ENCODE data around the gene HERC6. TPM values are rescaled to one million over a fixed set of nuclear protein-coding genes. Genes with fewer than 3 reads are reported as not detected.
"Not testable (repeated sequence)": the region's sequence is repeated elsewhere in the genome, so short reads cannot be mapped to it uniquely, and the experiment has no call there.

The HERC6 gene
- total RNA-seq, 5 donors from 2014 or later (not counting 1 experiment from before 2014, with no cell fraction given): 13.9 to 25.2 (median 19.7) TPM

GRCh38 chr4:88360256-88360655, 18.4 kb upstream of the HERC6 start:
- ChIA-PET CTCF (interaction anchor here in 1 of 2 donors (0.6 kb wide), 1 partner anchor 146 kb away, joined by 3 read pairs; no protein-coding TSS in a partner anchor), POLR2A (no interaction called here)
- H3K27ac Mint-ChIP-seq: no peak overlapping the region
- Histone ChIP-seq H3K36me3 (ENCODE audit: control insufficient read depth in 2 of 2, extremely low read depth in 1 of 2, insufficient read depth in 1 of 2, low read length in 1 of 2) (no peaks in the 10 kb centered on the region), H3K27ac (ENCODE audit: low read length) (no peak overlapping the region), H3K27me3 (replicated peaks in 1 of 2; ENCODE audit: control insufficient read depth in 2 of 2, extremely low read depth in 1 of 2, insufficient read depth in 2 of 2, low read length in 1 of 2) (peaks cover 0 to 10% of the 10 kb centered on the region in 2 experiments), H3K9me3 (no peaks in the 10 kb centered on the region), H3K4me1 (ENCODE audit: control insufficient read depth in 1 of 2, extremely low read depth in 1 of 2, insufficient read depth in 2 of 2, low read length in 2 of 2) (no peaks in the 10 kb centered on the region), H3K4me3 (ENCODE audit: control insufficient read depth in 1 of 2, extremely low read depth in 1 of 2, low read length in 1 of 2) (no peak overlapping the region)
- H3K36me3 Mint-ChIP-seq: peaks cover 3% of the 10 kb centered on the region
- H3K4me1 Mint-ChIP-seq: no peaks in the 10 kb centered on the region
- H3K27me3 Mint-ChIP-seq: peaks cover 0 to 2% of the 10 kb centered on the region in 2 donors
- peaks cover 6 to 10% (median 8%) of the 10 kb centered on the region in 3 donors for H3K9me3 Mint-ChIP-seq
- 30% methylated on average over 2 of the region's 7 CpGs for WGBS (ENCODE audit: insufficient coverage)
- ATAC-seq (replicated peaks in 1 of 4) (no peak), DNase-seq (no peak)
- H3K4me3 Mint-ChIP-seq: no peak overlapping the region

- Histone ChIP-seq H3K4me3 (ENCODE audit: control insufficient read depth in 1 of 2, extremely low read depth in 1 of 2, low read length in 1 of 2) (no peak overlapping the region), H3K36me3 (ENCODE audit: control insufficient read depth in 2 of 2, extremely low read depth in 1 of 2, insufficient read depth in 1 of 2, low read length in 1 of 2) (no peaks in the 10 kb centered on the region), H3K4me1 (ENCODE audit: control insufficient read depth in 1 of 2, extremely low read depth in 1 of 2, insufficient read depth in 2 of 2, low read length in 2 of 2) (no peaks in the 10 kb centered on the region), H3K27me3 (replicated peaks in 1 of 2; ENCODE audit: control insufficient read depth in 2 of 2, extremely low read depth in 1 of 2, insufficient read depth in 2 of 2, low read length in 1 of 2) (peaks cover 0 to 10% of the 10 kb centered on the region in 2 experiments), H3K9me3 (no peaks in the 10 kb centered on the region), H3K27ac (ENCODE audit: low read length) (no peak overlapping the region)
- POLR2A ChIA-PET: no interaction called here
- Mint-ChIP-seq H3K4me3 (no peak overlapping the region), H3K9me3 (peaks cover 6 to 10% (median 8%) of the 10 kb centered on the region in 3 donors), H3K36me3 (peaks cover 3% of the 10 kb centered on the region), H3K4me1 (no peaks in the 10 kb centered on the region), H3K27me3 (peaks cover 0 to 2% of the 10 kb centered on the region in 2 donors), H3K27ac (no peak overlapping the region)
- DNase-seq (no peak), ATAC-seq (replicated peaks in 1 of 4) (no peak)
- CTCF ChIA-PET: no interaction called here
- WGBS (ENCODE audit: insufficient coverage): 97% methylated on average over 13 of the region's 16 CpGs
Measured at GRCh38 chr4:88360791-88361190, 17.9 kb upstream of the HERC6 start.

- ATAC-seq (replicated peaks in 1 of 4); H3K36me3 ChIP-seq (ENCODE audit: control insufficient read depth in 2 of 2, extremely low read depth in 1 of 2, insufficient read depth in 1 of 2, low read length in 1 of 2); H3K27ac ChIP-seq (ENCODE audit: low read length); DNase-seq; POLR2A ChIA-PET; H3K36me3 Mint-ChIP-seq; H3K9me3 ChIP-seq; H3K27me3 Mint-ChIP-seq; H3K27me3 ChIP-seq (replicated peaks in 1 of 2; ENCODE audit: control insufficient read depth in 2 of 2, extremely low read depth in 1 of 2, insufficient read depth in 2 of 2, low read length in 1 of 2); H3K4me3 Mint-ChIP-seq; H3K4me3 ChIP-seq (ENCODE audit: control insufficient read depth in 1 of 2, extremely low read depth in 1 of 2, low read length in 1 of 2); H3K4me1 Mint-ChIP-seq; H3K27ac Mint-ChIP-seq; H3K4me1 ChIP-seq (ENCODE audit: control insufficient read depth in 1 of 2, extremely low read depth in 1 of 2, insufficient read depth in 2 of 2, low read length in 2 of 2): not testable (repeated sequence)
- CTCF ChIA-PET: interaction anchor here in 1 of 2 donors (0.6 kb wide), 1 partner anchor 44 kb away, joined by 3 read pairs; no protein-coding TSS in a partner anchor
- peaks cover 6 to 10% (median 8%) of the 10 kb centered on the region in 3 donors for H3K9me3 Mint-ChIP-seq
- WGBS (ENCODE audit: insufficient coverage): 93% methylated on average over 9 of the region's 18 CpGs
Measured at GRCh38 chr4:88361217-88361773, 17.4 kb upstream of the HERC6 start.

- no peak overlapping the region for H3K27ac ChIP-seq (ENCODE audit: low read length)
- no peaks in the 10 kb centered on the region for H3K27me3 ChIP-seq (replicated peaks in 1 of 2; ENCODE audit: control insufficient read depth in 2 of 2, extremely low read depth in 1 of 2, insufficient read depth in 2 of 2, low read length in 1 of 2)
- H3K27me3 Mint-ChIP-seq: peaks cover 2 to 7% of the 10 kb centered on the region in 2 donors
- no CpG with 5 or more reads among the region's 2 CpGs for whole genome bisulfite sequencing (ENCODE audit: insufficient coverage)
- no peak overlapping the region for H3K4me3 Mint-ChIP-seq
- H3K9me3 ChIP-seq: no peaks in the 10 kb centered on the region
- H3K4me1 Mint-ChIP-seq: no peaks in the 10 kb centered on the region
- ChIA-PET POLR2A (interaction anchor here in 1 of 2 donors (0.6 kb wide), 1 partner anchor 561 kb away, joined by 3 read pairs; no protein-coding TSS in a partner anchor), CTCF (no interaction called here)
- ATAC-seq (replicated peaks in 1 of 4): no peak
- H3K36me3 Mint-ChIP-seq: no peaks in the 10 kb centered on the region
- DNase-seq: no peak
- no peak overlapping the region for H3K4me3 ChIP-seq (ENCODE audit: control insufficient read depth in 1 of 2, extremely low read depth in 1 of 2, low read length in 1 of 2)
- peaks cover 6 to 8% (median 6%) of the 10 kb centered on the region in 3 donors for H3K9me3 Mint-ChIP-seq
- no peak overlapping the region for H3K27ac Mint-ChIP-seq
- no peaks in the 10 kb centered on the region for H3K4me1 ChIP-seq (ENCODE audit: control insufficient read depth in 1 of 2, extremely low read depth in 1 of 2, insufficient read depth in 2 of 2, low read length in 2 of 2)
- H3K36me3 ChIP-seq (ENCODE audit: control insufficient read depth in 2 of 2, extremely low read depth in 1 of 2, insufficient read depth in 1 of 2, low read length in 1 of 2): no peaks in the 10 kb centered on the region
Measured at GRCh38 chr4:88366460-88366859, 12.2 kb upstream of the HERC6 start.

- no peak overlapping the region for H3K27ac ChIP-seq (ENCODE audit: low read length)
- Mint-ChIP-seq H3K4me1 (no peaks in the 10 kb centered on the region), H3K27me3 (peaks cover 0 to 7% of the 10 kb centered on the region in 2 donors), H3K36me3 (no peaks in the 10 kb centered on the region), H3K4me3 (no peak overlapping the region), H3K27ac (no peak overlapping the region), H3K9me3 (peaks cover 6 to 8% (median 6%) of the 10 kb centered on the region in 3 donors)
- ChIA-PET CTCF (interaction anchor here in 1 of 2 donors (0.7 kb wide), 1 partner anchor 148 kb away, joined by 3 read pairs; no protein-coding TSS in a partner anchor), POLR2A (no interaction called here)
- DNase-seq (no peak), ATAC-seq (replicated peaks in 1 of 4) (no peak)
- no peaks in the 10 kb centered on the region for H3K36me3 ChIP-seq (ENCODE audit: control insufficient read depth in 2 of 2, extremely low read depth in 1 of 2, insufficient read depth in 1 of 2, low read length in 1 of 2)
- no peaks in the 10 kb centered on the region for H3K27me3 ChIP-seq (replicated peaks in 1 of 2; ENCODE audit: control insufficient read depth in 2 of 2, extremely low read depth in 1 of 2, insufficient read depth in 2 of 2, low read length in 1 of 2)
- H3K9me3 ChIP-seq: no peaks in the 10 kb centered on the region
- WGBS (ENCODE audit: insufficient coverage): no CpG with 5 or more reads among the region's 5 CpGs
- H3K4me1 ChIP-seq (ENCODE audit: control insufficient read depth in 1 of 2, extremely low read depth in 1 of 2, insufficient read depth in 2 of 2, low read length in 2 of 2): no peaks in the 10 kb centered on the region
- H3K4me3 ChIP-seq (ENCODE audit: control insufficient read depth in 1 of 2, extremely low read depth in 1 of 2, low read length in 1 of 2): no peak overlapping the region
Measured at GRCh38 chr4:88367826-88368225, 10.8 kb upstream of the HERC6 start.

GRCh38 chr4:88369180-88369812, 9.4 kb upstream of the HERC6 start:
- not testable (repeated sequence) for H3K9me3 Mint-ChIP-seq

More at GRCh38 chr4:88369180-88369812, 9.4 kb upstream of the HERC6 start:
- ATAC-seq (replicated peaks in 1 of 4); H3K27me3 Mint-ChIP-seq; H3K9me3 ChIP-seq; H3K4me1 ChIP-seq (ENCODE audit: control insufficient read depth in 1 of 2, extremely low read depth in 1 of 2, insufficient read depth in 2 of 2, low read length in 2 of 2); H3K27me3 ChIP-seq (replicated peaks in 1 of 2; ENCODE audit: control insufficient read depth in 2 of 2, extremely low read depth in 1 of 2, insufficient read depth in 2 of 2, low read length in 1 of 2); H3K27ac Mint-ChIP-seq; H3K36me3 ChIP-seq (ENCODE audit: control insufficient read depth in 2 of 2, extremely low read depth in 1 of 2, insufficient read depth in 1 of 2, low read length in 1 of 2); H3K27ac ChIP-seq (ENCODE audit: low read length); H3K4me3 ChIP-seq (ENCODE audit: control insufficient read depth in 1 of 2, extremely low read depth in 1 of 2, low read length in 1 of 2); POLR2A ChIA-PET; H3K36me3 Mint-ChIP-seq; H3K4me3 Mint-ChIP-seq; H3K4me1 Mint-ChIP-seq: not testable (repeated sequence)
- peak in 1 of 35 experiments; percentile 51 for DNase-seq
- WGBS (ENCODE audit: insufficient coverage): 93% methylated on average over 2 of the region's 7 CpGs
- CTCF ChIA-PET: interaction anchor here (0.6 to 1.1 kb wide), 4 partner anchors 43 to 240 kb away, joined by 3 to 4 read pairs (median 4); no protein-coding TSS in a partner anchor

Measured in T-cell (primary cell).